Measurements from ENCODE around the gene TMEM9B.

DNA sequence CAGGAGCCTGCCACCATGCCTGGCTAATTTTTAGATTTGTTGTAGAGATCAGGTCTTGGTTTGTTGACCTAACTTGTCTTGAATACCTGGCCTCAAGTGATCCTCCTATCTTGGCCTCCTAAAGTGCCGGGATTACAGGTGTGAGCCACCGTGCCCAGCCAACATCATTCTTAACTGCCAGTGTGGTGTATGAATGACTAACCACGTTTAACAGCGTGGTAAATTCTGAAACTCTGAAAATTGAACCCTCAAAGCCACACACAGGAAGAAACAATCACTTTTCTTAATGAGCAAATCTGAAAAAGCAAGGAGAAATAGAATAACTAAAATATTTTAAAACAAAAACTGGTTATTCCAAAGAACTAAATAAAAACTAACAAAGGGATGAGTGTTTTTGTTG is 7.4 kb downstream of the TMEM9B start:
- TF ChIP-seq POLR2AphosphoS5 (IDR thresholded peaks at IDR 0.05; ENCODE audit: borderline replicate concordance, low read depth, low read length) (no peak), FOXP2 (optimal IDR thresholded peaks at IDR 0.05; ENCODE audit: control extremely low read depth, extremely low read length, insufficient read depth) (no peak), EZH2 (IDR thresholded peaks at IDR 0.05) (no peak)
